HEK293 (cell line): ENCODE results near the gene PRR19.

Experiments
- CTCF ChIA-PET: fragments of 350-600 bp; formaldehyde crosslinking; extraction: SDS; loops from one replicate; lab custom pipeline; 2021; ENCODE audit warnings: antibody characterized with exemption; lab: Yijun Ruan, JAX
- POLR2A ChIA-PET: fragments of 300-600 bp; formaldehyde crosslinking; extraction: SDS; loops from one replicate; lab custom pipeline; 2020; ENCODE audit warnings: antibody characterized with exemption, inconsistent platforms; lab: Yijun Ruan, JAX
- H3K27ac ChIP-seq: fragments of 200-500 bp; sonication (Bioruptor generic); 2 replicates; pipeline ENCODE4 v1.5.1; 2014; ENCODE audit warnings: low read depth, low read length, control low read depth, inconsistent platforms; ENCODE audit errors: extremely low read depth
- H3K36me3 ChIP-seq, 2 experiments: fragments of 200-500 bp in 1 of 2; sonication (Bioruptor generic) in 1 of 2; 1 replicate in 1 of 2; 2 replicates in 1 of 2; pipeline ENCODE4 v1.5.1; 2014 to 2017; ENCODE audit warnings: inconsistent platforms in 2 of 2, low read length in 2 of 2; ENCODE audit not compliant: control insufficient read depth in 2 of 2, insufficient read depth in 1 of 2
- H3K4me1 ChIP-seq: fragments of 200-500 bp; sonication (Bioruptor generic); 2 replicates; pipeline ENCODE4 v1.5.1; 2014; ENCODE audit warnings: mild to moderate bottlenecking, low read length, inconsistent platforms; ENCODE audit not compliant: control insufficient read depth, insufficient read depth
- H3K4me3 ChIP-seq: 2 replicates; pipeline ENCODE4 v1.5.1; 2011; ENCODE audit warnings: low read depth, mild to moderate bottlenecking, control low read depth, low read length, moderate library complexity
- H3K9me3 ChIP-seq: fragments of 200-500 bp; sonication (Bioruptor generic); 2 replicates; pipeline ENCODE4 v1.5.1; 2014; ENCODE audit warnings: low read depth, low read length, inconsistent platforms; ENCODE audit not compliant: control insufficient read depth, insufficient read depth
- BCL11B ChIP-seq: fragments of 450-650 bp; formaldehyde crosslinking; IDR thresholded peaks from 2 replicates; pipeline ENCODE4 v1.5.1; 2016; ENCODE audit warnings: low read depth, missing biosample characterization, missing genetic modification characterization
- GLI2 ChIP-seq: fragments of 450-650 bp; formaldehyde crosslinking; IDR thresholded peaks from 2 replicates; pipeline ENCODE4; 2017; ENCODE audit warnings: missing biosample characterization, missing genetic modification characterization, low read depth, borderline replicate concordance
- KLF7 ChIP-seq: fragments of 450-650 bp; formaldehyde crosslinking; IDR thresholded peaks from 2 replicates; pipeline ENCODE4 v1.5.1; 2016; ENCODE audit warnings: missing biosample characterization, missing genetic modification characterization, borderline replicate concordance
- MZF1 ChIP-seq: fragments of 450-650 bp; formaldehyde crosslinking; IDR thresholded peaks from 2 replicates; pipeline ENCODE4 v1.5.1; 2017; ENCODE audit warnings: missing biosample characterization, missing genetic modification characterization, borderline replicate concordance
- PRDM2 ChIP-seq: fragments of 450-650 bp; formaldehyde crosslinking; IDR thresholded peaks from 2 replicates; pipeline ENCODE4 v1.5.1; 2016; ENCODE audit warnings: missing biosample characterization, missing genetic modification characterization, borderline replicate concordance
- SCRT1 ChIP-seq: fragments of 450-650 bp; formaldehyde crosslinking; IDR thresholded peaks from 2 replicates; pipeline ENCODE4 v1.5.1; 2016; ENCODE audit warnings: missing biosample characterization, missing genetic modification characterization, borderline replicate concordance
- SP2 ChIP-seq: fragments of 450-650 bp; formaldehyde crosslinking; IDR thresholded peaks from 2 replicates; pipeline ENCODE4 v1.5.1; 2016; ENCODE audit warnings: missing biosample characterization, missing genetic modification characterization
- ZFP37 ChIP-seq: fragments of 450-650 bp; formaldehyde crosslinking; IDR thresholded peaks from 2 replicates; pipeline ENCODE4 v1.5.1; 2016; ENCODE audit warnings: missing biosample characterization, missing genetic modification characterization
- ZIC2 ChIP-seq: fragments of 450-650 bp; formaldehyde crosslinking; IDR thresholded peaks from 2 replicates; pipeline ENCODE4 v1.5.1; 2016; ENCODE audit warnings: missing biosample characterization, missing genetic modification characterization
- ZNF23 ChIP-seq: fragments of 450-650 bp; formaldehyde crosslinking; IDR thresholded peaks from 2 replicates; pipeline ENCODE4 v1.5.1; 2016; ENCODE audit warnings: missing biosample characterization, missing genetic modification characterization, borderline replicate concordance
- ZNF266 ChIP-seq: fragments of 450-650 bp; formaldehyde crosslinking; IDR thresholded peaks from 2 replicates; pipeline ENCODE4 v1.5.1; 2016; ENCODE audit warnings: missing biosample characterization, missing genetic modification characterization, low read depth
- ZNF335 ChIP-seq: fragments of 450-650 bp; formaldehyde crosslinking; conservative IDR thresholded peaks from 2 replicates; pipeline ENCODE4 v1.5.1; 2016; ENCODE audit warnings: missing biosample characterization, missing genetic modification characterization
- ZNF341 ChIP-seq: fragments of 450-650 bp; formaldehyde crosslinking; IDR thresholded peaks from 2 replicates; pipeline ENCODE4; 2016; ENCODE audit warnings: low read depth, missing biosample characterization, missing genetic modification characterization
- ZNF366 ChIP-seq: fragments of 450-650 bp; formaldehyde crosslinking; conservative IDR thresholded peaks from 2 replicates; pipeline ENCODE4 v1.5.1; 2016; ENCODE audit warnings: missing biosample characterization, missing genetic modification characterization
- ZNF423 ChIP-seq: fragments of 450-650 bp; formaldehyde crosslinking; IDR thresholded peaks from 2 replicates; pipeline ENCODE4 v1.5.1; 2016; ENCODE audit warnings: missing biosample characterization, missing genetic modification characterization
- ZNF518A ChIP-seq: fragments of 450-650 bp; formaldehyde crosslinking; conservative IDR thresholded peaks from 2 replicates; pipeline ENCODE4 v1.5.1; 2016; ENCODE audit warnings: low read depth, missing biosample characterization, missing genetic modification characterization
- ZNF544 ChIP-seq: fragments of 450-650 bp; formaldehyde crosslinking; IDR thresholded peaks from 2 replicates; pipeline ENCODE4 v1.5.0; 2017; ENCODE audit warnings: missing biosample characterization, missing genetic modification characterization
- ZNF555 ChIP-seq: fragments of 450-650 bp; formaldehyde crosslinking; conservative IDR thresholded peaks from 2 replicates; pipeline ENCODE4 v1.5.1; 2017; ENCODE audit warnings: missing biosample characterization, mild to moderate bottlenecking, missing genetic modification characterization, inconsistent platforms
- ZNF747 ChIP-seq: fragments of 450-650 bp; formaldehyde crosslinking; IDR thresholded peaks from 2 replicates; pipeline ENCODE4 v1.5.1; 2016; ENCODE audit warnings: missing biosample characterization, missing genetic modification characterization
- ZNF785 ChIP-seq: fragments of 450-650 bp; formaldehyde crosslinking; IDR thresholded peaks from 2 replicates; pipeline ENCODE4 v1.5.1; 2016; ENCODE audit warnings: missing biosample characterization, missing genetic modification characterization
- ZSCAN23 ChIP-seq: fragments of 450-650 bp; formaldehyde crosslinking; IDR thresholded peaks from 2 replicates; pipeline ENCODE4 v1.5.1; 2016; ENCODE audit warnings: missing biosample characterization, missing genetic modification characterization
- ZSCAN30 ChIP-seq: fragments of 450-650 bp; IDR thresholded peaks from 2 replicates; pipeline ENCODE4 v1.5.1; 2018; ENCODE audit warnings: missing biosample characterization, mild to moderate bottlenecking, missing genetic modification characterization, moderate library complexity
- TF ChIP-seq, protein P1 (sequence below): fragments of 450-650 bp; formaldehyde crosslinking; IDR thresholded peaks from 2 replicates; pipeline ENCODE4; 2016; ENCODE audit warnings: missing biosample characterization, missing genetic modification characterization

Gene PRR19

GRCh38 chr19:42284591-42285341, 17.2 kb upstream of the PRR19 start (continued):
- TF ChIP-seq MZF1 (tag by site-specific recombination) (no peak), BCL11B (tag by site-specific recombination) (peak; percentile 92), ZNF785 (peak; percentile 64; the same call in 1 of the 2 replicates), ZIC2 (tag by site-specific recombination) (peak; percentile 90), GLI2 (no peak), ZNF266 (tag by site-specific recombination) (0 out of 2 replicates have a peak, but pooled peaks have one; percentile 26)
- TF ChIP-seq, protein P1, sequence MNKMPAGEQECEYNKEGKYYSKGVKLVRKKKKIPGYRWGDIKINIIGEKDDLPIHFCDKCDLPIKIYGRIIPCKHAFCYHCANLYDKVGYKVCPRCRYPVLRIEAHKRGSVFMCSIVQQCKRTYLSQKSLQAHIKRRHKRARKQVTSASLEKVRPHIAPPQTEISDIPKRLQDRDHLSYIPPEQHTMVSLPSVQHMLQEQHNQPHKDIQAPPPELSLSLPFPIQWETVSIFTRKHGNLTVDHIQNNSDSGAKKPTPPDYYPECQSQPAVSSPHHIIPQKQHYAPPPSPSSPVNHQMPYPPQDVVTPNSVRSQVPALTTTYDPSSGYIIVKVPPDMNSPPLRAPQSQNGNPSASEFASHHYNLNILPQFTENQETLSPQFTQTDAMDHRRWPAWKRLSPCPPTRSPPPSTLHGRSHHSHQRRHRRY (tag by site-specific recombination), result peak; percentile 91; the same call in 1 of the 2 replicates

GRCh38 chr19:42285541-42285941, 16.4 kb upstream of the PRR19 start:
- H3K36me3 ChIP-seq, result peaks cover 0 to 39% of the 10 kb centered on the region in 2 experiments; a peak in 2 of 3 replicates
- no peak overlapping the region for H3K4me3 ChIP-seq
- CTCF ChIA-PET, result interaction anchor here (0.6 to 0.8 kb wide), 2 partner anchors 11 to 58 kb away, joined by 4 read pairs; no protein-coding TSS in a partner anchor
- no peaks in the 10 kb centered on the region for H3K9me3 ChIP-seq
- H3K27ac ChIP-seq, result peak overlapping the region; percentile 82; the same call in 1 of the 2 replicates
- peaks cover 43% of the 10 kb centered on the region for H3K4me1 ChIP-seq
- POLR2A ChIA-PET, result interaction anchor here (12.3 kb wide), 1 partner anchor 38 kb away, joined by 242 read pairs; the partner anchor contains the start of gene GSK3A
- no peak for TF ChIP-seq ZNF423 (tag by site-specific recombination)
- peak; percentile 47 for TF ChIP-seq SP2
- TF ChIP-seq ZNF544, result no peak
- TF ChIP-seq ZSCAN30 (tag by site-specific recombination), result no peak
- peak; percentile 12; the same call in 1 of the 2 replicates for TF ChIP-seq ZNF341 (tag by site-specific recombination)
- no peak for TF ChIP-seq PRDM2 (tag by site-specific recombination)
- no peak for TF ChIP-seq ZNF555 (tag by site-specific recombination)
- TF ChIP-seq ZNF747 (tag by site-specific recombination), result no peak
- no peak for TF ChIP-seq ZNF518A
- no peak for TF ChIP-seq ZSCAN23 (tag by site-specific recombination)
- TF ChIP-seq KLF7 (tag by site-specific recombination), result 0 out of 2 replicates have a peak, but pooled peaks have one; percentile 1
- TF ChIP-seq ZNF335 (tag by site-specific recombination), result no peak
- TF ChIP-seq ZNF23 (tag by site-specific recombination), result no peak
- TF ChIP-seq ZFP37 (tag by site-specific recombination), result no peak
- no peak for TF ChIP-seq SCRT1 (tag by site-specific recombination)
- 0 out of 2 replicates have a peak, but pooled peaks have one; percentile 25 for TF ChIP-seq ZNF366 (tag by site-specific recombination)
